Frontal cortex (tissue), 4 donors: ENCODE results near the gene HNRNPM. TPM values are rescaled to one million over a fixed set of nuclear protein-coding genes. Genes with fewer than 3 reads are reported as not detected.
"Not testable (repeated sequence)": the region's sequence is repeated elsewhere in the genome, so short reads cannot be mapped to it uniquely, and the experiment has no call there.

Source experiments
- DNase-seq, 2 donors: peaks; one replicate each; pipeline ENCODE4 v3.0.0; 2012; ENCODE audit warnings: low spot score in 2 of 2
- FAIRE-seq: peaks from 2 replicates; lab custom pipeline; 2012; peaks lifted over from hg19 to GRCh38; lab: Jason Lieb, UNC
- total RNA-seq: library from RNA; depleted of rRNA; stranded (reverse); fragments of >200 nt; gene quantifications from one replicate; pipeline ENCODE4 v1.2.3, GENCODE V29; 2014
- donor health status: control.
- donor health status: control.
- donor health status: control.

HNRNPM gene
- total RNA-seq, 1 donor from 2014 or later, result 66.4 TPM

DNA sequence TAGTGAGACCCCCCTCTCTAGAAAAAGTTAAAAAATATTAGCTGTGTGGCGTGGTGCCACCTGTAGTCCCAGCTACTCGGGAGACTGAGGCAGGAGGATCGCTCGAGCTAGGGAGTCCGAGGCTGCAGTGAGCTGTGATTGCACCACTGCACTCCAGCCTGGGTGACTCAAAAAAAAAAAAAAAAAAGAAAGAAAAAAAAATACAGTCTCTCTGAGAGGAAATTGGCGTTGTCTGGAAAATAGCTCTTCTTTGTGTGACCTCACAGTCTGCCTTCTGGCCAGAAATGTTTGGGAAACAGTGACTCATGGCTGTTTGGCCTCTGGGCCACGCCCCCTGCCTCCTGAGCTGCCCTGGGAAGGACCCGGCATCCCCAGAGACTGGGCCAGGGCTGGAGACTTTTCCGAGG is 21.0 kb upstream of the HNRNPM start:
- FAIRE-seq (peak; percentile 23), DNase-seq (peak; percentile 58 to 65)

DNA sequence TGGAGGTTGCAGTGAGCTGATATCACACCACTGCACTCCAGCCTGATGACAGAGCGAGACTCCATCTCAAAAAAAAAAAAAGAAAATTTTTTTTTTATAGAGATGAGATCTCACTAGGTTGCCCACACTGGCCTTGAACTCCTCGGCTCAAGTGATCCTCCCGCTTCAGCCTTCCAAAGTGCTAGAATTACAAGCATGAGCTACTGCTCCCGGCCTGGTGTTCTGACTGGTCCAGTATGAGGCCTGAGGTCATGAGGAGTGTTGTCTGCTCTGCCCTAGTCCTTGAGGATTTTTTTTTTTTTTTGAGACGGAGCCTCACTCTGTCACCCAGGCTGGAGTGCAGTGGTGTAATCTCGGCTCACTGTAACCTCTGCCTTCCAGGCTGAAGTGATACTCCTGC is 19.4 kb upstream of the HNRNPM start:
- DNase-seq, FAIRE-seq: not testable (repeated sequence)

DNA sequence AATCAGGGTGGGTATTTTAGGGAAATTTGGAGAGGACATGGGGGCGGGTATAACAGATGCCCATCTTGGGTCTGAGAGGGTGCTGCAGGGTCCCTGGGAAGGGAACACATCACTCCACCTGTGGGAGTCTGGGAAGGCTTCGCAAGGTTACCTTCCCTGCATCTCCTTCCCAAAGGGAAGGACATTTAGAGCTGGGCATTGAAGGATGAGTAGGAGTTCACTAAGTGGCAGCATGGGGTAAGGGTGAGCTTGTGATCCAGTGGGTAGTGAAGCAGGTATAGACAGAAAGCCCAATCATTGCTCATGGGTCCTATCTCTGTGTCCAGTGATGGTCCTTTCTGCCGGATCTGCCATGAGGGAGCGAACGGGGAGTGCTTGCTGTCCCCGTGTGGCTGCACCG is 18.5 kb upstream of the HNRNPM start:
- DNase-seq, result no peak
- FAIRE-seq, result no peak

DNA sequence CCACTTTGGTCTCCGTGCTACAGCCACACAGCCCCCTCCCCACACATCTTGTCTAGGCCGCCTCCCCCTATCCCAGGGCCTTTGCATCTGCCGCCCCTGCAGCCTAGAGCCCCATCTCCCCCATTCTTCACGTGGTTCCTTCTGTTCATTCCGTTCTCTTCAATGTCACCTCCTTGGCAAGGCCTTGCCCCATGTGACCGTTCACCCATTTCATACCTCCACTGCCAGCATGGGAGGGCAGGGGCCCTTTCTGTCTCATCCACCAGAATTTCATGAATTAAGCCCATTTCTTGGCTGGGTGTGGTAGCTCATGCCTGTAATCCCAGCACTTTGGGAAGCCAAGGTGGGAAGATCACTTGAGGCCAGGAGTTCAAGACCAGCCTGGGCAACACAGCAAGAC is 15.7 kb upstream of the HNRNPM start:
- no peak for DNase-seq
- FAIRE-seq, result no peak

DNA sequence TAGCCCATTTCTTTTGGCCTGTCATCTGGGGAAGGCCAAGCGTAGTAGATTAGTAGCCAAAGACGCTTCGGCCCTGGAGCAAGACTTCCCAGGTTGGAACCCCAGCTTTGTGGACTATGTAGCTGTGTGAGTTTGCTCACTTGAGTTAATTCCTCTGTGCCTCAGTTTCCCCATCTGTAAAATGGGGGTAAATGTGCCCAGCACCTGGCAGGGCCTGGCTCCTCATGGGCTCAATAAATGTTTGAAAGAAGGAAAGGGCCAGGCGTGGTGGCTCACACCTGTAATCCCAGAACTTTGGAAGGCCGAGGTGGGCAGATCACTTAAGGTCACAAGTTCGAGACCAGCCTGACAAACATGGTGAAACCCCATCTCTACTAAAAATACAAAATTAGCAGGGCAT is 14.9 kb upstream of the HNRNPM start:
- FAIRE-seq (no peak), DNase-seq (no peak)

DNA sequence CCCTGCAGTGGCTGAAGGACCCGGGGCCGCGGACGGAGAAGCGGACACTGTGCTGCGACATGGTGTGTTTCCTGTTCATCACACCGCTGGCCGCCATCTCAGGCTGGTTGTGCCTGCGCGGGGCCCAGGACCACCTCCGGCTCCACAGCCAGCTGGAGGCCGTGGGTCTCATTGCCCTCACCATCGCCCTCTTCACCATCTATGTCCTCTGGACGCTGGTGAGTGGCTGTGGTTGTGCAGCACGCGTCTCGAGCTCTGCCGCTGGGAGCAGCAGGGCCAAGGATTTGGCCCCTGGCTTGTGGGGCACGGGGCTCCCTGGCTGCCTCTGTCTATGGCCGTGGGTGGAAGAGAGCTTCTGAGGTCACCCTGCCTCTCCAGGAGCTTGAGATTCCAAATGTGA is 14.1 kb upstream of the HNRNPM start:
- FAIRE-seq (no peak), DNase-seq (no peak)

DNA sequence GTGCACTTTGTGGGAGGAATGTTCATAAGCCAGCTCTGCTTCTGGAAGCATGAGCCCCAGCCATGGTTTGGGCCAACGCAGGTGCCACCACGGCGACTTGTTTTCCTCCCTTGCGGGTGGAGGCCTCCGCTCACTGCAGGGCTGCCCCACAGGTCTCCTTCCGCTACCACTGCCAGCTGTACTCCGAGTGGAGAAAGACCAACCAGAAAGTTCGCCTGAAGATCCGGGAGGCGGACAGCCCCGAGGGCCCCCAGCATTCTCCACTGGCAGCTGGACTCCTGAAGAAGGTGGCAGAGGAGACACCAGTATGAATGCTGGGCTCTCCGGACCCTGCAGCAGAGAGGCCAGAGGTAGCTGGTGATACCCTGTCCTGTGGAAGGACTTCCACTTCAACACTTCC is 6.5 kb upstream of the HNRNPM start:
- FAIRE-seq, result no peak
- no peak for DNase-seq

DNA sequence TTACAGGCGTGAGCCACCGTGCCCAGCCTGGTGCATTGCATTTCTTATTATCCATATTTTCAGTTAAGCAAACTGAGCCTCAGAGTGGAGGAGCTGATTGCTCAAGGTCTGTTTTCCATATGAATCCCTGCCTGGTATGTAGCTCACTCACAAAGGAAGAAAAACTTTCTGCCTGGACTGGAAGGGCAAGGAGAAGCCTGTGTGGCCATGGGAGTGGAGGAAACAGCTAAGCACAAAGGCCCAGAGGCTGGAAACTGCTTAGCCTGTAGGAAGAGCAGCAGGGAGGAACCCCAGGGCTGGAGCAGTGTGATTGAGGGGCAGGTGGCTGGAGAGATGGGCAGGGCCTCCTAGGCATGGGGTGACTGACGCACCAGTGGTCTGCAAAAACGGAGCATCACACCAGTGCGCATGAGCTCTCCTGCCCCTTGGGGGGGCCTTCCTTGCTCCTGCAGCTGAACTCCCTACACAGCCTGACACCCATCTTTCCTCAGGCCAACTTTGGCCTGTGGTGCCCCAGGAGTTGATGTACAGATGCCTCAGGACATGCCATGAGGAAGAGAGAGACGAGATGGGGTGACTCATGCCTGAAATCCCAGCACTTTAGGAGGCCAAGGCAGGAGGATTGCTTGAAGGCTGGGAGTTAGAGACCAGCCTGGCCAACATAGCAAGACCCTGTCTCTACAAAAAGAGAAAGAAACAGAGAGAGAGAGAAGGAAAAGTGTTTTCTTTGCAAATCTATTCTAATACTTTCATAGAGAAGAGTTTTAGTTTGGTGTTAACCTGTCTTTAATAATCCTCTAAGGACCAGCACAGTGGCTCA is 2.8 kb upstream of the HNRNPM start:
- DNase-seq, result no peak
- no peak for FAIRE-seq

DNA sequence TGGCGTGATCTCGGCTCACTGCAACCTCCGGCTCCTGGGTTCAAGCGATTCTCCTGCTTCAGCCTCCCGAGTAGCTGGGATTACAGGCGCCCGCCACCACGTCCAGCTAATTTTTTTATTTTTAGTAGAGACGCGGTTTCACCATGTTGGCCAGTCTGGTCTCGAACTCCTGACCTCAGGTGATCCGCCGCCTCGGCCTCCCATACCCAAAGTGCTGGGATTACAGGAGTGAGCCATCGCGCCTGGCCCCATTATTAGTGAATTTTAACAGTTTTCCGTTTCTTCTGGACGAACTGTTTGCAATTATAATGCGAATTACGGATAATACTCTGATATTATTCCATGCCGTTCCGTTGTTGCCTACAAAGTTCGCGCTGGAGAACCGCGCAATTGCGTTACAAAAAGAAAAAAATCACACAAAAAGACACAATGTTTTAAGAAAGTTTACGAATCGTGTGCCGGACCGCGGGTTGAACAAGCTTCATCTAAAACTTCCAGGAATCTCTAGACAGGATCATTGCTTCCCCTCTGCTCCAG is 567 bp upstream of the HNRNPM start:
- FAIRE-seq, DNase-seq: not testable (repeated sequence)

DNA sequence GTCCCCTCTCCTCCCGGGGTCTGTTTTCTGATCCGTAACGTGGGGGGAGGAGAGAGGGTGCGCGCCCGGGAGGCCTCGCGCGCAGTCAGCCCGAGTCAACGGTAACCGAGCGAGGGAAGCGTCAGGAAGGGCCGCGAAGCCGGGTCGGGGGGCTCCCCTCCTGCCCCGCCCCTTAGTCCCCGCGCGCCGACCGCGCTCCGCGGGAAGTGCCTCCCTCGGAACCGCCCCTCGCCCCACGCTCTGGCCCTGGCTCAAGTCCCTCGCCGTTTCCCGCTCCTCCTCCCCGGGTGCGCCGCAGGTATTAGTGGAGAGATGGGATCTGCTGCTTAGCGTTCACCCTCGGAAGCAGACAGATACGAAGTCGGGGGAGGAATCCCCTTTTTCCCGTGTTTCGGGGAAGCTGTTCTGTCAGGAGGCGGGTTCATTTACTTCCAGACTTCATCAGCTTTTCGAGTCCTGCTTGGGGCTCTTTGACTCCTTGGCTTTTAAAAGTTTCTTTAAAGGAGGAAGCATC is 770 bp downstream of the HNRNPM start:
- peak in 1 of 2 donors; percentile 53 for DNase-seq
- FAIRE-seq, result no peak

DNA sequence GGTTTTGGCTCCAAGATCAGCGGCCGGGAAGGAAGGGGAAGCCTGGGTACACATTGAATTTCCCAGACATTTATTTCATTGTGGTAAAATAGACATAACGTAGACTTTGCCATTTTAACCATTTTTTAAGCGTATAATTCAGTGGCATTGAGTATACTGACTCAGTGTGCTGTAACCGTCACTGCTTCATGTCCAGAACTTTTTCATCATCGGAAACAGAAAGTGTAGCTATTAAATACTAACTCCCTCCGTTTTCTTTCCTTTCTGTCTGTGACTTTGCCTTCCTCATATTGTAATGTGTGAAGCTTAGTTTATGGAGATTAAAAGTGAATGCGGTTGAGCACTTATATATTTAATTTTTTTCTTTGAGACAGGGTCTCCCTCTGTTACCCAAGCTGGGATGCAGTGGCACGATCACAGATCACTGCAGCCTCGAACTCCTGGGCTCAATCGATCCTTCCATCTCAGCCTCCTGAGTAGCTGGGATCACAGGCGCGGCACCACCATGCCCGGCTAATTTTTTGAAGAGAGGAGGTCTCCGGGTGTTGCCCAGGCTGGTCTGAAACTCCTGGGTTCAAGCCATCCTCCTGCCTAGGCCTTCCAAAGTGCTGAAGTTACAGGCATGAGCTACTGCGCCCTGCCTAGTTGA is 1.4 kb downstream of the HNRNPM start:
- FAIRE-seq (no peak), DNase-seq (no peak)

DNA sequence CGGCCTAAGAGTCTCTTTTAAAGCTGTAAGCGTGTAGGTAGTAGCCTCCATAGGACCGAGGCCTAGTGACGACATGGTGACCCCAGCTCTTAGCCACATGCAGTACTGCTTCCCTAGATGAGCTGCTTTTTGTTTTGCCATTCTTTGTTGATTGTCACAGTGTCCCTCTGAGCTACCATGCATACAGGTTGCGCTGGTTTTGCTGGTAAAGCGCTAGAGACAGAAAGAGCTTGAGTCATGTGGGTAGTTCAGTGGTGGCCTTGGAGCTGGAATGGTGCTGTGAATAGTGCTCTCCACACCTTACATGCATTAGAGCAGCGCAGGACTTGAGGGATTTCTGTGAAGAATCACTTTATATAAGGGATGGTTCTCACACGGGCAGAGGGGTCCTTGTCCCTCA is 5.1 kb downstream of the HNRNPM start:
- FAIRE-seq (no peak), DNase-seq (no peak)

DNA sequence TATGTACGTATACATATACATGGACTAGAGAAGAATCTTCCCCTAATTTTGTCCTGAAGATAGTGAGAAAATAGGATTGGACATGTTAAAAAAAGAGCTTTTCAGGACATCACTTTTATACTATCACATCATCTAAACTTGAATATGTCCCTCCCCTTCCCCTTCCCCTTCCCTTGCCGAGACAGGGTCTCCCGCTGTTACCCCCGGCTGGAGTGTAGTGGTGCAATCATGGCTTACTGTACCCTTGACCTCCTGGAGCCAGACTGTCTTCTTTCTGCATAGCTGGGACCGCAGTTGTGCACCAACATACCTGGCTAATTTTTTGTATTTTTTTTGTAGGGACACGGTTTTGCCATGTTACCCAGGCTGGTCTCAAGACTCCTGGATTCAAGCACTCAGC is 6.6 kb downstream of the HNRNPM start:
- DNase-seq (no peak), FAIRE-seq (no peak)

DNA sequence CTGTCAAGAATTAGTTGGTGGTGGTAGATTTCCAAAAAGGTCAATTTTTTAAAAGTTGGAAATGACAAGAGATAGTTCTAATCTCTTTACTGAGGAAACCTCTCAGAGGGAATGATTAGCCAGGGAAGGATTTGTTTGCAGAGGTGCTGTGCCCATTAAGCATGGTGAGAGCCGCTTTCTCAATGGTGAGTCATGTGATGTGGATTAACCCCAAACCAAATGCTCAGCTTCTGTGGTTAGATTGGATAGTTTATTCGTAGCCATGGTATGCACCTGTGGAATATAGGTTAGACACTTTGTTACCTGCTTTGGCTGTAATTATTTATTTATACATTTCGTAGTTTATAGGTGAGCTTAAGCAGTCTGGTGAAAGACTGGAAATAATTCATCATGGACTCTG is 7.1 kb downstream of the HNRNPM start:
- DNase-seq, result no peak
- no peak for FAIRE-seq

DNA sequence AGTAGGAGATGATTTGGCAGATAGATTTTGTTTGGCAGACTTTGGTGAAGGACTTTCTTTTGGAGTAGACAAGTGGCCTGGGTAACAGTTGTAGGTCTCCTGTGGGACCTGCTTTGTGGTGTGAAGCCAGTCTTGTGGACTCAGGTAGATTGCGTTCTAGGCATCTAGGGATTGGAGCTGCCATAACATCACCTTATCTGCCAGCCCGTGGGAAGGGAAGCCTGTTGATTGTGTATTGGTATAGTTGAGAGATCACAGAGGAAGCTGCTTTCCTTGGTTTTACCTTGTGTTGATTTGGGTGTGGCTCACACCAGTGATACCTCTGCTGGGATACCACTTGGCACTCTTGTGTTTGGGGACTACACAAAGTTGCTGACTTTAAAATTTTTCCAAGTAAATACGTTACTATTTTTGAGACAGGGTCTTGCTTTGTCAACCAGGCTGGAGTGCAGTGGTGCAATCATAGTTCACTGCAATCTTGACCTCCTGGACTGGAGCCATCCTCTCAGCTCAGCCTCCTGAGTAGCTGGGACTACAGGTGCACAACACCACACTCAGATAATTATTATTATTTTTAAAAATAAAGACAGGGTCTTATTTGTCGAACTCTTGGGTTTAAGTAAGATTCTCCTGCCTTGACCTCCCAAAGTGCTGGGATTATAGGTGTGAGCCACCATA is 7.8 kb downstream of the HNRNPM start:
- DNase-seq, result no peak
- no peak for FAIRE-seq

DNA sequence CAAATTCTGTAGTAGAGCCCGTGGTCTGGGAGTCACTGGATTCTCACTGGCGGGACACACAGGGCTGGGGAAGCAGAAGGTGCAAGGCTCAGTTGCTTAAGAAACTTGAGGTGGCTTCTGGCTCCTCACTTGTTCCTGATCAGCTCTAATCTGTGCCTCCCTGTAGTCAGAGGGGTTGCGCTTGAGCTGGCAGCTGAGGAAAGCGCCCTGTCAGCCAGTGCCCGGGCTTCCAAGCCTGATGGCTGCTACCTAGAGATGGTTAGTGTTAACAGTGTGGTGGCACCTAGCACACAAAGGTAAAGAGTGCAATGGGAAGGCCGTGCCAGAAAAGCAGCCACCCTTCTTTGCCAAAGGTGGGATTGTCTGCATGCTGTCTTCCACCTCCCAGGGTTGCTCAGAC is 8.8 kb downstream of the HNRNPM start:
- FAIRE-seq (no peak), DNase-seq (no peak)

DNA sequence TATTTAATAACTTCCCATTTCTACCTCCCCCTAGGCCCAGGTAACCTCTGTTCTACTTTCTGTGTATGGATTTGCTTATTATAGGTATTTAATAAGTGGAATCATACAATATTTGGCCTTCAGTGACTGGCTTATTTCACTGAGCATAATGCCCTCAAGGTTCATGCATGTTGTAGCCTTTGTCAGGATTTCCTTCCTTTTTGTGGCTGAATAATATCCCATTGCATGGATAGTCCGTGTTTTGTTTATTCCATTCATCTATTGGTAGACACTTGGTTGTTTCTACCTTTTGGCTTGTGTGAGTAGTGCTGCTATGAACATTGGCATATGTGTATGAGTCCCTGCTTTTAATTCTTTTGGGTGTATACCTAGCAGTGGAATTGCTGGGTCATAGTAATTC is 9.4 kb downstream of the HNRNPM start:
- FAIRE-seq (no peak), DNase-seq (no peak)

DNA sequence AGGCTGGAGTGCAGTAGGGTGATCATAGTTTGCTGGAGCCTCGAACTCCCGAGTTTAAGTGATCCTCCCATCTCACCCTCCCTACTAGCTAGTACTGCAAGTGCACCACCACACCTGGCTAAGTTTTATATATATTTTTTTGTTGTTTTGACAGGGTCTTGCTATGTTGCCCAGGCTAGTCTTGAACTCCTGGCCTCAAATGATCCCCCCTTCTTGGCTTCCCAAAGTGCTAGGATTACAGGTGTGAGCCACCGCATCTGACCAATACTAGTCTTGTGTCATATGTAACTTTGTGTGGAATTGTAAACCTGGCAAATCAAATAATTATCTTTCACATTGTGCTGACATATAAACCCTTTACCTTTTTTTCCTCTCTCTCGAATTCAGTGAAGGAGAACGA is 10.2 kb downstream of the HNRNPM start:
- FAIRE-seq (no peak), DNase-seq (no peak)

DNA sequence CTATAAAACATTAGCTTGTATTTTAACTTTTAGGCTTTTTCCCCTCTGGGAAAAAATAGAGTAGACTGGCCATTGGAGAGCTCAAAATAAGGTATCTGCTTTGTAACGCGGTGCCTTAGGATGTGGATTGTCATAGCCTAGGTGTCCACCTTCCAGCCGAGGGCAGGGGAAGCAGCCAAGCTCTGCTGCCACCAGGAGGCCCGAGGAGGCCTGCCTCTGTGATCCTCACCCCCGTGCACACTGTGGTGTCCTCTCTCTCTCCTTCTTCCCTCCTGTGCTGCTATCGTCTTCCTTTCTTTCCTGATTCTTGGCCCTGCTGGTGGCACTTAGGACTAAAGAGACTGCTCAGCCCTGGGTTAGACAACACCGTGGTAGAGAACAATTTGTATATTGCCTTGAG is 11.3 kb downstream of the HNRNPM start:
- FAIRE-seq, result no peak
- DNase-seq, result no peak

DNA sequence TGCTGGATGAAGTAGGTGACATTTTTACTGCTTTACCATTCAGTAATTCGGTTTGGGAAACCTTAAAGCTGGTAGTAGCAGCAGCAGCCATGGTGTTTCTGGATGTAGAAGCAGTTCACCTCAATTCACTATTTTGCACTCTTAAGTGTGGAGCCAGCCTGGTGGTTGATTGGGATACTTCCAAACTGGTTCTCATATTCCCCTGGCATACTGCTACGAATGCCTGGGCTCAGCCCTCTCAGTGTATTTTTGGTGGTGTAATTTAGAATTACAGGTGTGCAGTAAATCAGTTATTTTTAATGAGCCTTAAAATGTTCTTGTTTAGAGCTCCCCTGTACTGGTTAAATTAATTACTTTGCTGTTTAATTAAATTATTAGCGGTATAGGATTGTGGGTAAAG is 12.4 kb downstream of the HNRNPM start:
- FAIRE-seq (no peak), DNase-seq (no peak)

DNA sequence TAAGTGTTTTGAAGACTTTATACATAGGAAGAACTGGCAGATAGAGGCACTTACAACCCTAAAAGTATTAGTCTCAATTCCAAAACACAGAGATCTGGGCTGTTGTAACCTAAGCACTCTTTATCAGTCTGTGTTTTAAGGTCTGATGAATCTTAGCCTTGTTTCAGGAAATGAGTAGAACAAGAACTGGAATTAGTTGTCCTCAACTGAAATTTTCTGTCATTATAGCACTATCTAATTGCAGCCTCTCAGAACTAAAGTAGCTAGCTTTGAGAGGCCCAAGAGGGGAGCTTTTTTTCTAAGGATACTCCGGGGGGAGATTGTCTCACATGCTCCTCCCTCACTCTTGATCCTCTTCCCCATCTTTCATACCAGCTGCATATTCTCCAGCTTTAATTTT is 13.1 kb downstream of the HNRNPM start:
- DNase-seq (no peak), FAIRE-seq (no peak)
